ENCODE measurements around the gene MLH3. TPM values are rescaled to one million over a fixed set of nuclear protein-coding genes. Genes with fewer than 3 reads are reported as not detected.

Gene MLH3
- total RNA-seq, 1 donor from 2014 or later, result 21.7 TPM

DNA sequence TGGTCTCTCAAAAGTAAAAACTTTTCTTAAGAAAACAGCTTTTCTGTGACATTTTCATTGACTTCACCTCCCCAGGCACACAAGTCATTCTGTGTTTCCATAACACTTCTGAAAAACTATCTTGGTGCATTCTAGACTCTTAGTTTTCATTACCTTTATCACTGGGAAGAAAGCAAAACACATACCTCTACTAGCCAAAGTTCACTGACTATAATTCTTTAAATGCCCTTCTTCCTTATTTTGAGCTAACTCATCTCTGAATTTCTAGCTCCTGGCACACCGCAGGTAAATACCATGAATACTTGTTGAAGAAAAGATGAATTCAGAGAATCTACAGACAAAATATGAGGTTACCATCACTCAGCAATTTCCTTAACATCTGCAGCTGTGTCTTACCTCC is 21.1 kb downstream of the MLH3 start:
- Mint-ChIP-seq H3K9me3 (no peaks in the 10 kb centered on the region), H3K36me3 (ENCODE audit: low read depth) (peaks cover 53% of the 10 kb centered on the region), H3K27ac (no peak overlapping the region), H3K4me3 (no peak overlapping the region), H3K4me1 (no peaks in the 10 kb centered on the region), H3K27me3 (no peaks in the 10 kb centered on the region)
- TF ChIP-seq, protein P1, sequence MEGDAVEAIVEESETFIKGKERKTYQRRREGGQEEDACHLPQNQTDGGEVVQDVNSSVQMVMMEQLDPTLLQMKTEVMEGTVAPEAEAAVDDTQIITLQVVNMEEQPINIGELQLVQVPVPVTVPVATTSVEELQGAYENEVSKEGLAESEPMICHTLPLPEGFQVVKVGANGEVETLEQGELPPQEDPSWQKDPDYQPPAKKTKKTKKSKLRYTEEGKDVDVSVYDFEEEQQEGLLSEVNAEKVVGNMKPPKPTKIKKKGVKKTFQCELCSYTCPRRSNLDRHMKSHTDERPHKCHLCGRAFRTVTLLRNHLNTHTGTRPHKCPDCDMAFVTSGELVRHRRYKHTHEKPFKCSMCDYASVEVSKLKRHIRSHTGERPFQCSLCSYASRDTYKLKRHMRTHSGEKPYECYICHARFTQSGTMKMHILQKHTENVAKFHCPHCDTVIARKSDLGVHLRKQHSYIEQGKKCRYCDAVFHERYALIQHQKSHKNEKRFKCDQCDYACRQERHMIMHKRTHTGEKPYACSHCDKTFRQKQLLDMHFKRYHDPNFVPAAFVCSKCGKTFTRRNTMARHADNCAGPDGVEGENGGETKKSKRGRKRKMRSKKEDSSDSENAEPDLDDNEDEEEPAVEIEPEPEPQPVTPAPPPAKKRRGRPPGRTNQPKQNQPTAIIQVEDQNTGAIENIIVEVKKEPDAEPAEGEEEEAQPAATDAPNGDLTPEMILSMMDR (IDR thresholded peaks at IDR 0.05), result no peak
- ChIA-PET POLR2A (no interaction called here), CTCF (interaction anchor here (1.2 kb wide), 1 partner anchor 125 kb away, joined by 3 read pairs; no protein-coding TSS in a partner anchor)
- no peak for DNase-seq
- no peak for ATAC-seq (ENCODE audit: low read depth)
- intact Hi-C loops (cut with micrococcal nuclease), result no loop called here

DNA sequence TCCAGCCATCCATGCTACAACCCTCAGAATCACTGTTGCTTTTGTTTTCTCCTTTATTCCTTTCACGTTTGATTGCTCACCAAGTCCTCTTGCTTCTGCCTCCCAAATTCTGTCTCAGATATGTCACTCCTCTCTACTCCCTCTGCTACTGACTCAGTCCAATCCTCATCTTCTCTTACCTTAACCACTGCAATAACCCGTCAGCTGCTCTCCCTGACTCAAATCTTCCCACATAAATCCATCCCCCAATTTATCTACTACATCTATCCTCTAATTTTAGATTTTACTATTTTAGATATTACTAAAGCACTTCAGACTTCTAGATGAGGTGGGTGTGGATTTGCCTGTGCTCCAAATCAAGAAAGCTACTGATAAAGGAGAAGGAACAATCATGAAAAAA is 25.4 kb downstream of the MLH3 start:
- TF ChIP-seq, protein P1 (IDR thresholded peaks at IDR 0.05), result no peak
- Mint-ChIP-seq H3K27me3 (no peaks in the 10 kb centered on the region), H3K27ac (no peak overlapping the region), H3K36me3 (ENCODE audit: low read depth) (peaks cover 45% of the 10 kb centered on the region), H3K9me3 (no peaks in the 10 kb centered on the region), H3K4me1 (no peaks in the 10 kb centered on the region), H3K4me3 (no peak overlapping the region)
- ATAC-seq (ENCODE audit: low read depth) (no peak), DNase-seq (no peak)
- POLR2A ChIA-PET, result no interaction called here
- CTCF ChIA-PET, result no interaction called here
- intact Hi-C loops (cut with micrococcal nuclease), result no loop called here

DNA sequence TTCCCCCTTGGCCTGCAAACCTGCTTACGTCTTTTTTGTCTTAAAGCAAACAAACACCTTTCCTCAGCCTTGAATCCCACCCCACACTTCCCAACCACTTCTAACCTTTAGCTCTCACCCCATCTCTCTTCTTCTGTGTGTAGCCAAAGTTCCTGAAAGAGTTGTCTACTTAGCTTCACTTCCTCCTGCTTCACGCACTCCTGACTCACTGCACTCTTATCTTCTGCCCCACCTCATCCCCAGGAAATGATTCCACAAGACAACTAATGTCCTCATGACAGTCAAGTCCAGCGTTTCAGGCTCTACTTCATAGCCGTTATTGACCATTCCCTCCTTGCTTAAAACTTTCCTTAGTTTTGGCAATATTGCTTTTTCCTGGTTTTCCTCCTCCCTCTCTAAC is 26.2 kb downstream of the MLH3 start:
- Mint-ChIP-seq H3K36me3 (ENCODE audit: low read depth) (peaks cover 42% of the 10 kb centered on the region), H3K4me1 (no peaks in the 10 kb centered on the region), H3K27me3 (no peaks in the 10 kb centered on the region), H3K4me3 (no peak overlapping the region), H3K9me3 (no peaks in the 10 kb centered on the region), H3K27ac (no peak overlapping the region)
- DNase-seq, result no peak
- intact Hi-C loops (cut with micrococcal nuclease), result no loop called here
- ATAC-seq (ENCODE audit: low read depth), result no peak
- POLR2A ChIA-PET, result no interaction called here
- CTCF ChIA-PET, result no interaction called here
- TF ChIP-seq, protein P1 (IDR thresholded peaks at IDR 0.05), result no peak

DNA sequence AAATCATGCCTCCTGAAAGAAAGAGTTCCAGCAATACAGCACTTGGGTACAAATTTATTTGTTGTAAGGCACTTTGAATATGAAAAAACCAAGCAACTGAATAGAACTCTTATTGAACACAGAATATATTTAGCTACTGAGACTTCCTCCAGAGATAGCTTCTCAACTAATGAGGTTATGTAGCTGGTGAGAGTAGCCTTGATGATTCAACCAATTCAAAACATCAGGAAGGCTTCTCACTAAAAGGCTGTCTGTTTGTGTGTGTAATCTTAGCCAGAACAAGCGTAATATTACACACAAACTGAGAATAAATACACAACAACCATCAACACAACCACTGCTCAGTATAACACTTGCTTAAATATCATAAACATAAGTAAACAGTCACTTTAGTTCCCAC is 28.2 kb downstream of the MLH3 start:
- ATAC-seq (ENCODE audit: low read depth) (no peak), DNase-seq (no peak)
- H3K27ac Mint-ChIP-seq, result no peak overlapping the region
- ChIA-PET CTCF (no interaction called here), POLR2A (no interaction called here)
- H3K4me1 Mint-ChIP-seq, result no peaks in the 10 kb centered on the region
- TF ChIP-seq, protein P1 (IDR thresholded peaks at IDR 0.05), result no peak
- intact Hi-C loops (cut with micrococcal nuclease), result loop anchor here (5.0 kb wide), 1 partner anchor 161 kb away; no protein-coding TSS in a partner anchor
- H3K36me3 Mint-ChIP-seq (ENCODE audit: low read depth), result peaks cover 45% of the 10 kb centered on the region
- no peaks in the 10 kb centered on the region for H3K27me3 Mint-ChIP-seq
- no peaks in the 10 kb centered on the region for H3K9me3 Mint-ChIP-seq
- H3K4me3 Mint-ChIP-seq, result no peak overlapping the region

DNA sequence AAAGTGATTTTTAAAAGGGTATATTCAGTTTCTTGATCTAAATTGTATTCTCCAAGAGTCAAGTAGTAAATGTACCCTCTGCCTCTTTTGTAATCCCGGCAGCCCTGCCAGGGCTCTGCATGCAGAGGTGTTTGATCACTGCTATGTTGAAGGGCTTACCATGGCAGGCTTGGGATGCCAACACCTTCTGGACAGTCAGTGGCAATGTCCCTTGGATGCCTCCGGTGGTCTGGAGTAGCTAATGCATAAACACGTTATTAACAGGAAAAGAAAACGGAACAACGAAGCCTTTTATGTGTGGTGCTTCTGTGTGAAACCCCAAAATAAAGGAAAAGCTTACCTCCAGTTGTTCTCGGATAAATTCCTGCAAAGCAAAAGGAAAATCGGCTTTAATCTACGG is 28.6 kb downstream of the MLH3 start:
- intact Hi-C loops (cut with micrococcal nuclease), result loop anchor here (5.0 kb wide), 1 partner anchor 160 kb away; no protein-coding TSS in a partner anchor
- TF ChIP-seq, protein P1 (IDR thresholded peaks at IDR 0.05), result no peak
- no peak for DNase-seq
- ChIA-PET POLR2A (no interaction called here), CTCF (no interaction called here)
- Mint-ChIP-seq H3K27ac (no peak overlapping the region), H3K27me3 (no peaks in the 10 kb centered on the region), H3K4me3 (no peak overlapping the region), H3K4me1 (no peaks in the 10 kb centered on the region), H3K9me3 (no peaks in the 10 kb centered on the region), H3K36me3 (ENCODE audit: low read depth) (peaks cover 46% of the 10 kb centered on the region)
- ATAC-seq (ENCODE audit: low read depth), result no peak

Data from activated B cell treated with CpG ODN at 0.5 μM for 24 hours (primary cell).